Naive thymus-derived CD4-positive, alpha-beta T cell (primary cell): ENCODE data around the gene MTMR1. TPM values are rescaled to one million over a fixed set of nuclear protein-coding genes. Genes with fewer than 3 reads are reported as not detected.

Experiments used
- ATAC-seq: fragments of 150-1000 bp; cut with Tn5 transposase; 2 replicates; pipeline ENCODE4 v1.10.0; 2021; ENCODE audit warnings: mild to moderate bottlenecking, moderate library complexity
- CTCF ChIA-PET: fragments of 350-600 bp; sonication (Branson Sonifier 250); formaldehyde crosslinking; loops from one replicate; lab custom pipeline; 2021; ENCODE audit warnings: antibody characterized with exemption; lab: Charles Lee
- POLR2A ChIA-PET: fragments of 350-600 bp; sonication (Branson Sonifier 250); formaldehyde crosslinking; loops from one replicate; lab custom pipeline; 2021; ENCODE audit warnings: antibody characterized with exemption, inconsistent platforms; lab: Charles Lee
- DNase-seq, 9 donors: peaks; one replicate each; pipeline versions ENCODE4 v3.0.0 to v3.0.0-alpha.2; 2020 to 2022; ENCODE audit warnings: mixed read lengths in 1 of 9
- H3K27ac ChIP-seq: one replicate; pipeline ENCODE4 v1.7.0; 2013; ENCODE audit warnings: mild to moderate bottlenecking, low read depth, low read length, moderate library complexity
- H3K27me3 ChIP-seq, 2 donors: one replicate each; pipeline ENCODE4 v1.7.0; 2013; ENCODE audit warnings: low read length in 2 of 2, mild to moderate bottlenecking in 2 of 2, moderate library complexity in 2 of 2; ENCODE audit not compliant: control insufficient read depth in 2 of 2, insufficient read depth in 2 of 2
- H3K36me3 ChIP-seq, 3 experiments: 1 replicate in 2 of 3; 2 replicates in 1 of 3; pipeline ENCODE4 v1.7.0; 2013; ENCODE audit warnings: low read length in 3 of 3, mild to moderate bottlenecking in 3 of 3, moderate library complexity in 1 of 3; ENCODE audit not compliant: insufficient read depth in 3 of 3, control insufficient read depth in 2 of 3
- H3K4me1 ChIP-seq, 2 donors: one replicate each; pipeline ENCODE4 v1.7.0; 2013; ENCODE audit warnings: low read length in 2 of 2, mild to moderate bottlenecking in 2 of 2, moderate library complexity in 1 of 2; ENCODE audit not compliant: control insufficient read depth in 2 of 2, insufficient read depth in 2 of 2
- H3K4me3 ChIP-seq: 2 replicates; pipeline ENCODE4 v1.7.0; 2013; ENCODE audit warnings: mild to moderate bottlenecking, low read length
- H3K9me3 ChIP-seq, 3 experiments: 1 replicate in 2 of 3; 2 replicates in 1 of 3; pipeline ENCODE4 v1.7.0; 2013; ENCODE audit warnings: low read length in 3 of 3; ENCODE audit not compliant: control insufficient read depth in 2 of 3
- H3K27ac Mint-ChIP-seq, 9 donors: one replicate each; pipeline ENCODE4 v1.8.0; 2020 to 2022; ENCODE audit warnings: mixed read lengths in 9 of 9, mild to moderate bottlenecking in 8 of 9, moderate library complexity in 5 of 9, inconsistent platforms in 2 of 9
- H3K27me3 Mint-ChIP-seq, 5 donors: one replicate each; pipeline ENCODE4 v1.8.0; 2021 to 2022; ENCODE audit warnings: mixed read lengths in 5 of 5, mild to moderate bottlenecking in 1 of 5
- H3K36me3 Mint-ChIP-seq, 5 donors: one replicate each; pipeline ENCODE4 v1.8.0; 2020 to 2022; ENCODE audit warnings: mixed read lengths in 5 of 5, mild to moderate bottlenecking in 3 of 5, inconsistent platforms in 1 of 5
- H3K4me1 Mint-ChIP-seq, 7 donors: one replicate each; pipeline ENCODE4 v1.8.0; 2020 to 2022; ENCODE audit warnings: mixed read lengths in 7 of 7, mild to moderate bottlenecking in 3 of 7, inconsistent platforms in 1 of 7
- H3K4me3 Mint-ChIP-seq, 10 donors: one replicate each; pipeline ENCODE4 v1.8.0; 2020 to 2022; ENCODE audit warnings: mild to moderate bottlenecking in 10 of 10, mixed read lengths in 10 of 10, moderate library complexity in 6 of 10, inconsistent platforms in 2 of 10
- H3K9me3 Mint-ChIP-seq, 11 donors: one replicate each; pipeline ENCODE4 v1.8.0; 2020 to 2022; ENCODE audit warnings: mixed read lengths in 11 of 11, mild to moderate bottlenecking in 4 of 11, inconsistent platforms in 1 of 11, moderate library complexity in 1 of 11
- intact Hi-C, 2 donors: fragments of 100-400 bp; cut with micrococcal nuclease; formaldehyde crosslinking; loops; one replicate each; pipeline ENCODE4 v1.15.1; 2023
- polyA plus RNA-seq, 2 donors: library from polyadenylated mRNA; unstranded; fragments of 300-500 nt; fragmentation: Illumina TruSeq; gene quantifications; one replicate each; pipeline ENCODE4 v1.2.3, GENCODE V29; 2021
- total RNA-seq, 6 experiments: library from RNA in 5 of 6; stranded (reverse) in 5 of 6; gene quantifications; 1 replicate in 5 of 6; 2 replicates in 1 of 6; pipeline ENCODE4 v1.2.3 and lab custom pipeline; 2021 to 2026

The MTMR1 gene
- total and polyA plus RNA-seq, 7 experiments from 2014 or later = 11.3 to 53.1 (median 38.9) TPM

DNA sequence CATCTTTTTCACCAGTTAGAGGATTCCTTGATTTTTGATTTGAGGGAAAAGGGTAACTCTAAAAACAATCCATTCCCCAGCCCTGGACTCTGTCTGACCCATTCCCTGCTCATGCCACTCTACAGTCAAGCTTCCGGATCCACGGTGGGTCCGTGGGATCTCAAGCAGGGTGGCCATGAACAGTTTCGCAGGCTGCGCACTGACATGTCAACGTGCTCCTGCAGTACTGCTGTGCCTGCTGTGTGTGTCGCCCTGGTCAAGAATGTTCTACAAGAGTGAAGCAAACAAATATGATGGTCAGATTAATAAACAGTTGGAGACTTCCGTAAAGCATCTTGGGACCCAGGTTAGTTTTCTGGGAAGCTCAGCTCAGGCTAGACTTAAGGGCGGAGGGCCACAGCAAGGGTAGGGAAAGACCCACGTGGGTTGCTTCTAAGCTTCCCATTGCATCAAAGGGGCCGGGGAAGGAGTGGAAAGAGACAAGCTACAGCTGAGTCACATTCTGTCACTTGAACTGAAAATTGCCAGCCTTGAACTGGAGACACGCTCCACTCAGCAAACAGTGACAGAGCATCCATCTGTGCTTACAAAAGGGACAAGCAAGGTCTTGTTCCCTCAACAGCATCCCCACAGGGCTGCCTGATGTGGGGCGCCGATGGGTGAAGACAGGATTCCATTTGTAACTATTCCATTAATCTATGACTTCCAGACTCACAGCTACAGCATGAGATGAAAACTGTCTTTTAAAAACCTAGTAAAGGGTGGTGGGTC, 81.8 kb downstream of the MTMR1 start:
- intact Hi-C loops = loop anchor here (5.0 to 10.0 kb wide), 3 partner anchors 207 to 227 kb away; partner anchors contain the start of gene HMGB3 (in 2 of the 2)
- POLR2A ChIA-PET = no interaction called here
- Mint-ChIP-seq H3K9me3 (peaks cover 0 to 2% (median 0%) of the 10 kb centered on the region in 11 donors), H3K4me3 (no peak overlapping the region), H3K27ac (no peak overlapping the region), H3K4me1 (peaks cover 0 to 3% (median 0%) of the 10 kb centered on the region in 7 donors), H3K36me3 (peaks cover 0 to 9% (median 0%) of the 10 kb centered on the region in 5 donors), H3K27me3 (no peaks in the 10 kb centered on the region)
- H3K36me3 ChIP-seq = no peaks in the 10 kb centered on the region
- no peaks in the 10 kb centered on the region for H3K4me1 ChIP-seq
- ATAC-seq (no peak), DNase-seq (no peak)
- H3K27me3 ChIP-seq = no peaks in the 10 kb centered on the region
- H3K4me3 ChIP-seq = no peak overlapping the region
- CTCF ChIA-PET = interaction anchor here (3.1 kb wide), 1 partner anchor 307 kb away, joined by 13 read pairs; no protein-coding TSS in a partner anchor
- no peaks in the 10 kb centered on the region for H3K9me3 ChIP-seq
- no peak overlapping the region for H3K27ac ChIP-seq

DNA sequence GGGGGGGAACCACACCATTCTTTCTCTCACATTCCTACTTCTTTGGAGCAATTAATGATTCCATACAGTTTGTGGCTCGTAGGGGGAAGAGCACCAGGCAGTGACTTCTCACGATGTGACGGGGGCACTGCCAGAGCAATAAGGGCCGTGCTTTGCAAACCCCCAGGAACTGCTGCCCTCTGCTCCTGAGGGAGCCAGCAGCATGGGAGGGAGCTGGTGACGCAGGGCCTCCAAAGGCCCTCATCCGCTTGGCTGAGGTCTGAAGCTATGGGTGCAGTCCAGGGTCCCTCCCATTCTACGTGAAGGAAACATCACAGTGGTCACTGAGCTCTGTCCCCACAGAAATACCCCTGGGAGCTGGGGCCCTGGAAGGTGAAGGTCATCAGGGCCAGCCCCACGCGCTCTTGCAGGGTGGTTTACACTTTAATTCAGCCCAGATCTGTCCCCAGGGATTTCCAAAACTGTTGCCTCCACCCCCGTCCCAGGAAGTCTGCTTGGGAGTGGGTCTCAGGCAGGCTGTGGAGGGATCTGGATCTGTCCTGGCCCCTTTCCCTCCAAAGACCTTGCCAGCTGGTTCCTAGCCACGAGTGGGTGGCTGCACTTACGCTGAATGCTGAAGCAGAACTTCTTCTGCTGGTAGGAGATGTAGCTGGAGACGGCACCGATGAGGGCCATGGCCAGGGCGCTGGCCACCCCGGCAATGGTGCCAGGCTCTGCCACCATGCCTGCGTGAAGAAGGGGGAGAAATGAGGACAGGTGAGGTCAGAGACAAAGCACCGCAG, 82.6 kb downstream of the MTMR1 start:
- Mint-ChIP-seq H3K4me1 (peaks cover 0 to 3% (median 0%) of the 10 kb centered on the region in 7 donors), H3K4me3 (no peak overlapping the region), H3K9me3 (peaks cover 0 to 2% (median 0%) of the 10 kb centered on the region in 11 donors), H3K27ac (no peak overlapping the region), H3K36me3 (peaks cover 0 to 9% (median 0%) of the 10 kb centered on the region in 5 donors), H3K27me3 (no peaks in the 10 kb centered on the region)
- no peak overlapping the region for H3K27ac ChIP-seq
- ChIA-PET CTCF (interaction anchor here (3.1 kb wide), 1 partner anchor 306 kb away, joined by 13 read pairs; no protein-coding TSS in a partner anchor), POLR2A (no interaction called here)
- no peak for ATAC-seq
- no peaks in the 10 kb centered on the region for H3K36me3 ChIP-seq
- no peaks in the 10 kb centered on the region for H3K27me3 ChIP-seq
- H3K4me1 ChIP-seq = no peaks in the 10 kb centered on the region
- no peak overlapping the region for H3K4me3 ChIP-seq
- intact Hi-C loops = loop anchor here in 1 of 2 donors (10.0 kb wide), 1 partner anchor 209 kb away; the partner anchor contains the start of gene HMGB3
- no peak for DNase-seq
- H3K9me3 ChIP-seq = no peaks in the 10 kb centered on the region

GRCh38 chrX:150777328-150777992, 84.3 kb downstream of the MTMR1 start:
- Mint-ChIP-seq H3K36me3 (peaks cover 0 to 9% (median 0%) of the 10 kb centered on the region in 5 donors), H3K4me3 (no peak overlapping the region), H3K4me1 (peaks cover 0 to 3% (median 0%) of the 10 kb centered on the region in 7 donors), H3K9me3 (peaks cover 0 to 2% (median 0%) of the 10 kb centered on the region in 11 donors), H3K27me3 (no peaks in the 10 kb centered on the region), H3K27ac (no peak overlapping the region)
- H3K4me3 ChIP-seq = no peak overlapping the region
- no peak overlapping the region for H3K27ac ChIP-seq
- no peaks in the 10 kb centered on the region for H3K9me3 ChIP-seq
- no peak for ATAC-seq
- DNase-seq = no peak
- POLR2A ChIA-PET = no interaction called here
- CTCF ChIA-PET = interaction anchor here (3.1 kb wide), 1 partner anchor 305 kb away, joined by 13 read pairs; no protein-coding TSS in a partner anchor
- no peaks in the 10 kb centered on the region for H3K27me3 ChIP-seq
- intact Hi-C loops = loop anchor here in 1 of 2 donors (10.0 kb wide), 1 partner anchor 207 kb away; the partner anchor contains the start of gene HMGB3
- no peaks in the 10 kb centered on the region for H3K4me1 ChIP-seq
- H3K36me3 ChIP-seq = no peaks in the 10 kb centered on the region

GRCh38 chrX:150779385-150779784, 86.2 kb downstream of the MTMR1 start:
- Histone ChIP-seq H3K9me3 (no peaks in the 10 kb centered on the region), H3K36me3 (no peaks in the 10 kb centered on the region), H3K4me3 (no peak overlapping the region), H3K27me3 (no peaks in the 10 kb centered on the region), H3K27ac (no peak overlapping the region), H3K4me1 (no peaks in the 10 kb centered on the region)
- DNase-seq (no peak), ATAC-seq (no peak)
- intact Hi-C loops = loop anchor here in 1 of 2 donors (10.0 kb wide), 1 partner anchor 205 kb away; the partner anchor contains the start of gene HMGB3
- H3K4me3 Mint-ChIP-seq = no peak overlapping the region
- H3K27ac Mint-ChIP-seq = no peak overlapping the region
- H3K27me3 Mint-ChIP-seq = no peaks in the 10 kb centered on the region
- POLR2A ChIA-PET = no interaction called here
- H3K4me1 Mint-ChIP-seq = peaks cover 0 to 5% (median 0%) of the 10 kb centered on the region in 7 donors
- H3K9me3 Mint-ChIP-seq = peaks cover 0 to 2% (median 0%) of the 10 kb centered on the region in 11 donors
- H3K36me3 Mint-ChIP-seq = peaks cover 0 to 7% (median 0%) of the 10 kb centered on the region in 5 donors
- CTCF ChIA-PET = no interaction called here

DNA sequence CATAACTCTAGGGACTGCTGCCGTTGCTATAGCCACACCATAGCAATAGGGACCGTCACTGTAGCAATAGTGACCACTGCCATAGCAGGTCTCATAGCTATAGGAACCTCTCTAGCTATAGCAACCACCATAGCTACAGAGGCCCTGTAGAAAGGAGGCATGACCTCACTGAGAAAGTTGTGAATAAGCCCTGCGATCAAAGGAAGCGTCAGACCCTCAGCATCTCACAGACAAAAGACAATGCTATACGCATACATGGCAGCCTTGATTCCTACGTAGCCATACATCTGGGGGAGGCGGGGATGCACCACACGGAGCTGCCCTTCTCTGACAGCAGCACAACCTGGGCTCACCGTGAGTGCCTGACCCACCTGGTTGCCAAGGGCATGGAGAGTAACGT, 88.5 kb downstream of the MTMR1 start:
- Histone ChIP-seq H3K4me3 (no peak overlapping the region), H3K27me3 (no peaks in the 10 kb centered on the region), H3K27ac (no peak overlapping the region), H3K9me3 (no peaks in the 10 kb centered on the region), H3K36me3 (no peaks in the 10 kb centered on the region), H3K4me1 (no peaks in the 10 kb centered on the region)
- H3K27me3 Mint-ChIP-seq = no peaks in the 10 kb centered on the region
- intact Hi-C loops = loop anchor here in 1 of 2 donors (10.0 kb wide), 1 partner anchor 113 kb away; the partner anchor contains the start of gene CD99L2
- POLR2A ChIA-PET = no interaction called here
- no peak for ATAC-seq
- H3K4me1 Mint-ChIP-seq = peaks cover 0 to 3% (median 0%) of the 10 kb centered on the region in 7 donors
- CTCF ChIA-PET = interaction anchor here (0.6 kb wide), 1 partner anchor 237 kb away, joined by 3 read pairs; no protein-coding TSS in a partner anchor
- no peak for DNase-seq
- H3K27ac Mint-ChIP-seq = no peak overlapping the region
- H3K4me3 Mint-ChIP-seq = no peak overlapping the region
- H3K9me3 Mint-ChIP-seq = no peaks in the 10 kb centered on the region
- H3K36me3 Mint-ChIP-seq = peaks cover 0 to 8% (median 0%) of the 10 kb centered on the region in 5 donors

DNA sequence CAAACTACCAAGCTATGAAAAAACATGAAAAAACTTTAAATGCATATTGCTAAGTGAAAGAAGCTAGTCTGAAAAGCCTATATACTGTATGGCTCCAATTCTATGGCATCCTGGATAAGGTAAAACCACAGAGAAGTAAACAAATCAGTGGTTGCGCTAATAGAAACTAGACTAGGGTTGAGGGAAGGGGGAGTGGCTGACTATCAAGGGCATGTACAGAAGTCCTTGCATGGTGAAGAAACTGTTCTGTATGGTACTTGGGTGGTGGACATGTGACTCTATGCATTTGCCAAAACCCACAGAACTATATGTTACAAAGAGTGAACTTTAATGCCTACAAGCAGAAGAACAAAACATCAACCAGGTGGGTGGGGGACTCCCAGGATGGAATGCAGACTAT, 96.8 kb downstream of the MTMR1 start:
- H3K4me3 ChIP-seq = no peak overlapping the region
- no peaks in the 10 kb centered on the region for H3K27me3 Mint-ChIP-seq
- no peaks in the 10 kb centered on the region for H3K9me3 ChIP-seq
- peaks cover 4 to 57% (median 34%) of the 10 kb centered on the region in 5 donors for H3K36me3 Mint-ChIP-seq
- DNase-seq = no peak
- CTCF ChIA-PET = no interaction called here
- ATAC-seq = no peak
- POLR2A ChIA-PET = no interaction called here
- H3K27me3 ChIP-seq = no peaks in the 10 kb centered on the region
- H3K36me3 ChIP-seq = peaks cover 0 to 3% (median 0%) of the 10 kb centered on the region in 3 experiments
- H3K4me1 ChIP-seq = no peaks in the 10 kb centered on the region
- H3K4me1 Mint-ChIP-seq = peaks cover 0 to 4% (median 0%) of the 10 kb centered on the region in 7 donors
- peaks cover 0 to 3% (median 0%) of the 10 kb centered on the region in 11 donors for H3K9me3 Mint-ChIP-seq
- no peak overlapping the region for H3K27ac ChIP-seq
- intact Hi-C loops = no loop called here
- no peak overlapping the region for H3K27ac Mint-ChIP-seq
- H3K4me3 Mint-ChIP-seq = no peak overlapping the region
